Activated naive CD4-positive, alpha-beta T cell treated with anti-CD3 and anti-CD28 coated beads, Interleukin-2, amount 50 U/mL, for 16 hours (primary cell): ENCODE results near the gene PAX2.

ENCODE experiments used
- DNase-seq: peaks from one replicate; pipeline ENCODE4 v3.0.0-alpha.2; 2020

Gene PAX2

DNA sequence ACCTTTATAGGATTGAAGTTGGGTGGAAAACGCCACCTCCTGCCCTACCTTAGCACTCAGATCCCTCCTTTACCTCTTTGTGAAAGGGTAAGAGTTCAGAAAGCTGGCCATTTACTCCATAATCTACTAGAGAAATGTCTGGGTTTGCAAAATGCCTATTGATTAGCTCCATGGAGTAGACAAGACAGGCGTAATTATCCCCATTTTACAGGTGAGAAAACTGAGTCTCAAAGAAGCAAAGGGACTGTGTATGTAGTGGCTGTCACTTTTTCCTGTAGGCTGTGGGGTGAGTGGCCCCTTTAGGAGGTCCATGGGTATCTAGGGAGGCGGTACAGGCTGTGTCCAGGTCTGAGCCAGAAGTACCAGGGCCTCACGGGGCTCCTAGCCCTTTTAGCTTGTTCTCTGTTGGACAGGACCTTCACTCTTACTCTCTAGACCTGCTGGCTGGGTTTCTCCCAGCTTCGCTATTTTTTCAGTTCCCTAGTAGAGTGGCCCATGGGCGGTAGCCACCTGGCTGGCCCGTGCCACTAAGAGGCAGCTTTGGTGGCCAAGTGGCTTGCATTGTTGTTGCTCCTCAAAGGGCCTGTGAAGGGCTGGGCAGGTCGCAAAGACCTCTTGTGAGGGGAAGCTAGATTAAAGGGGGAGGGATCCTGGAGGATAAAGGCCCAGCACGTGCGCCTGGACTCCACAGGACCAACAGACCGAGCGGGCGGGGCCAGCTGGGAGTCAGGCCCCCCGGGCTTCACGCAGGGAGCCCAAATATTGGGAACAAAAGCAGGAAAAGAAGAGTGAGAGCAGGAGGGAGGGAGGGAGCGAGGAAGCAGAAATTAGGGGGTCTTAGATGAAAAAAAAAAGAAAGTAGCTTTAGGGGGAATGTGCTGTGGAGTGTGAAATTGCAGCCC, 4.7 kb upstream of the PAX2 start:
- no peak for DNase-seq

DNA sequence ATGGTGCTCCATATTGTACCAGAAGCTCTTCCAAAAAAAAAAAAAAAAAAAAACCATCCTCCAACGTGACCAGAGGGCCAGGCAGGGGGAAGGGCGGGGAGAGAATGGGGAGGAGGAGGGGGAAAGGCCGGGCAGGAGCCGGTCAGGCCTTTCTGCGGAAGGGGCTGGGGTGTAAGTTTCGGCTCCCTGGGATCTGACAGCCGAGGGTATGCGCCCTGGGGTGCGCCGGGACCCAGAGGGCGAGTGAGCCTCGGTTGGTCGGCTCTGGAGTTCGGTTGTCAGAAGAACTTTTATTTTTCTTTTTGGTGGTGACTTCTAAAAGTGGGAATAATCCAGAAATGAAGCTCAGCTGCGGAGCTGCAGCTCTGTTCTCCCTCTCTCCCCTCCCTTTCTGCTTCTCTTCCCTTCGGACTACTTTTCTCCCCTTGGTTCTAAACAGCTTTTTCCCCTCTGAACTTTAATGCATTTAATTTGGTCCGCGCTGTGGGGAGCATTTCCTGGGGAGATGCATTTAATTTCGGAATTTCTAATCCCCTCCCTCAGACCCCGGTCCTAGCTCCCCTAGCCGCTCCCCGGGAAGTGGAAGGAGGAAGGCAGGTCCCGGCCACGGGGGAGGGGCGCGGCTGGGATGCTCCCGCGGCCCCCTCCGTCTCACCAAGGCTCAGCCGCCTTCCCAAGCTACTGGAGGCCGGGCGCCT, 3.9 kb upstream of the PAX2 start:
- no peak for DNase-seq

DNA sequence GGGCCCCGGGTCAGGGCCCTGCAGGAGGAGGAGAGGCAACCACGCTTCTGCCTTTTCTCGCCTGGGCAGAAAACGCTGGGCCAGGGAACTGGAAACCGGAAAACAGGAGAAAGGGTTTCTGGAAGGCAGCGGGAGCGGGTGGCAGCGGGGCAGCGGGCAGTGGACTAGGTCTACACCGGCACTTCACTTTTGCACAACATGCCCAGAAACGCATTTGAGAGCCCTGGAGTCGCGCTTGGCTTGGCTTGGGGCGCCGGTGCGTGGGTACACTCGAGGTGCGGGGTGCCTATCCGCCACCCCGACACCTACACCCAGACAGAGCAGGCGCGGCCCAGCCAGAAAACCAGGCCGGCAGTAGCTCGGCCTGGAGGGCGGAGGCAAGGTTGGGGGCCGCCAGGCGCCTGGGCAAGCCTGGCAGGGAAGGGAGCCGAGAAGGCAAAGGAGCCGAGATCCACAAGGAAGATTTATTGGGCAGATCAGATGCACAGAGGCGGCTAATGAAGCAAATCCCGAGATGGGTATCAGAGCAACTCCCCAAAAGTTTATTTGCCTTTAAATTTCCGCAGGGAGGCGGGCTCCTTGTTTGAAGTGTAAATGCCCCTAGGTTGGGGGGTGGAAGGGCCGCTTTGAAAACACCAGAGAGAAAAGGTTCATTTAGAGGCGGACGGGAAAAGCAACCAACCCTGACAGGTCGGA, 3.2 kb upstream of the PAX2 start:
- no peak for DNase-seq

DNA sequence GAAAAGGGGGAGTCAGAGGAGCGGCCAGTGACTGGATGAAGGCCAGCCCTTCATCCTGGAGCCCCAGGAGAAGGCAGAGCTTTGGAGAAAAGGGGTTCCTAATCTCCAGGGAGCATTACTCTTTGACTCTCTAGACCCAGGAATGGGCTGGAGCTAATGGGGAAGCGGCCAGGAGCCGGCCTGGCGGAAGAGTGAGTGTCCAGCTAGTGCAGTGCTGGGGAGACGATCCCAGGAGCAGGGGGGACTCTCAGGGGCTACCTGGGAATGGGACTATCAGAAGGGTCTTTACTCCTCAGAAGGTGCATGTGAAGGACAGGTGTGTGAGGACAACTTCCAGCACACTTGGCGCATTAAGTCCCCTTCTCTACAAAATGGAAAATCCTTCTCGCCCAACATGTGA, 2.4 kb upstream of the PAX2 start:
- no peak for DNase-seq

DNA sequence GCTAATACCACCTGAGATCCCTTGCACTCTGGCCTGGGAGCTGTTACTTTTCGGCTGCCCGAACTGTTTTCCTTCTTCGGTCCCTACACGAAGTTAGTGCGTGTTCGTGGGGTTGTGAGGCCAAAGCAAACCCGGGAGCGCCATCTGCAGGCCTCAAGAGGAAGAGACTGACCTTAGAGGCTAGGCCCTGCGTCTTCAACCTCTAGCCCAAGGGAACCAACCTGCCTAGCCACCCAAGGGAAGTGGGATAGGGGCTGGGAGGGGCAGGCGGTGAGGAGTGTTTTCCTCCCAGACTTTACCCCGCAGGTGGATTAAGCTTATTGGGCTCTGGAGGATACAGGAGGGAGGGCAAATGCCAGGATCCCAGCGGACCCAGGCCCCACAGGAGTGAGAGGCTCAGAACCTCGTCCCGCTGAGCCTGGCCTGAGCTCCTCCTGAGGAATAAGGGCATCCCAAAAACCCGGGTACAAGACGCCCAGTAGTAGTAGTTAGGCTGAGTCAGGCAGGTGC, 1.7 kb upstream of the PAX2 start:
- peak; percentile 51 for DNase-seq

DNA sequence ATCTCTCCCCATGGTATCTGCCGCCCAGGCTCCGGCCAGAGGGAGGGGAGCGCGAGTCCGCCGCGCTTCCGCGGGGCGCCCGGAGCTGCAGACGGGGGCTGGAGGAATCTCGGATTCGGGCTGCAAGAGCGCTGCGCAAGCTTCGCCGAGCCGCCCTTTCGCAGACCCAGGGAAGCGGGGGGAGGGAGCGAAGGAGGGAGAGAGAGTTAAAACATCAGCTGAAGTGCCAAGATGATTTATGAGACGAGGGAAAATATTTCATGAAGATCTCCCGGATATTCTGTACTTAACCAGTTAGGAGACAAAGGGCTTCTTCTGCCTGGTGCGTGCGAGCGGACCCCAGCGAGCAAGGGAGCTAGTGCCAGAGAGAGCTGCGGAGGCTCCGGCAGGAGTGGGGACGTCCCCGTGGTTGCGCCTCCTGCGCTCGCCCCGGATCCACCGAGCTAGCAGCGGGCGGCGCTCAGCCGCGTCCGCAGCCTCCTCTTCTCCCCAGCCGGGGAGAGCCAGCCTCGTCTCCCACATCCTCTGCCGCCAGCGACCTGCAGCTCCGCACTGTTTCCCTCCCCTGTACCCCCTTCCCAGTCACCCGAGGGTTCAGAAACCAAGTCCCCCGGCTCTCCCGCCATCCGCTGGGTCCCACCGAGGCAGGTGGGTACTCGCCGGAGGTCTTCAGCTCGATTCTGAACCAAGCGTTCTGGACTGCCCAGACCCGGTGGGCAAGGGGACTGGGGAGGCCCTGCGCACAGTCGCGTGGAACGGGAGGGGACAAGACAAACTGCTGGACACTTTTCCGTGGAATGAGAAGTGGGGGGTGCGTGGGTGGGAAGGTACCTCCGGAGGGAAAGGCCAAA, 1.0 kb upstream of the PAX2 start:
- no peak for DNase-seq

DNA sequence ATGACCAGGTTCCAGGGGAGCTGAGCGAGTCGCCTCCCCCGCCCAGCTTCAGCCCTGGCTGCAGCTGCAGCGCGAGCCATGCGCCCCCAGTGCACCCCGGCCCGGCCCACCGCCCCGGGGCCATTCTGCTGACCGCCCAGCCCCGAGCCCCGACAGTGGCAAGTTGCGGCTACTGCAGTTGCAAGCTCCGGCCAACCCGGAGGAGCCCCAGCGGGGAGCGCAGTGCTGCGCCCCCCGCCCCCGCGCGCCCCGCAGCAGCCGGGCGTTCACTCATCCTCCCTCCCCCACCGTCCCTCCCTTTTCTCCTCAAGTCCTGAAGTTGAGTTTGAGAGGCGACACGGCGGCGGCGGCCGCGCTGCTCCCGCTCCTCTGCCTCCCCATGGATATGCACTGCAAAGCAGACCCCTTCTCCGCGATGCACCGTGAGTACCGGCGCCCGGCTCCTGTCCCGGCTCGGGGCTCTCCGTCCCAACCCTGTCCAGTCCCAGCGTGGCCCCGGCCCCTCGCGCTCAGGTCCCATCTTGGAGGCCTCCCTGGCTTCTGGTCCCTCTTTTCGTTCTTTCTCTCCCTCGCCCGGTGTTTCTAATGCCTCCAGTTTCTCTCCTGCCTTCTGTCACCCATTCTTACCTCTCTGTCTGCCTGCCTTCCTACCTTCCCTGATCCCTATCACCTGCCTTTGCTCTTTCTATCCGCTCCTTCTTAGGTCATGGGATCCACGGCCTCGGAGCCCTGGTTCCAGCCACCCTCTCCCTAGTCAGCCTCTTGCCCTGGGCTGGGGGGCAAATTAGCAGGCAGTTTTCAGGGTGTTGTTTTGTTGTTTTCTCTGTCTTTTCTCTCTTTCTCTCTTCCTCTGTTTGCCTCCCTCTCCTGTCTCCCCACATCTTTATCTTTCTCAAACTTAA, 751 bp downstream of the PAX2 start:
- DNase-seq = no peak

DNA sequence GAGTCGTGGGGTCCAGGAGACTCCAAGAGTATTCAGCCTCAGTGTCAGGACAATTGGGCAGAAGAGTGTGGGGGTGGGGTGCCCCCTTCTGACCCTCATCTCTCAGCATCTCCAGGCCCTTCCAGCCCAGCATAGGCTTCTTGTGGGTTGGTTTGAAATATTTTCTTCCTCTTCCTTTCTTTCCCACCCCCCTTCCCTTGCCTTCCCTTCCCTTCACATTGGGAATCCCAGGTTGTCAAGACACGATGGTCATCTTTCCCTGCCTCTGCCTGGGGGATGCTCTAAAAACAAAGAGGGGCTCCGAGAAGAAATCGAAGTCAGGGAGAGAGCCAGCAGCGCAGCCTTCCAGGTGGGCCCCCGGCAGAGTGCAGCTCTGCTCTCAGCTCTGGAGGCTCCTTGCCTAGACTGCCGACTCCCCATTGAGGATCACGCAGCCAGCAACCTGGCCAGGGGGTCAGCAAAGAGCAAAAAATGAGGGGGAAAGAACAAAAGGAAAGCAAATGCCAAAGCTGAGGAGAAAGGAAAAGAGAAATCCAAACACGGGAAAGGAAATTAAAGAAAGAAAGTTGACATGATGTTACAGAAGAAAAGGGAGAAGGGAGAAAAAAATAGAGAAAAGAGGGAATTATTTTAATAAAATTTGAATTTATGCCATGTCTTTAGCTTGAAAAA, 1.5 kb downstream of the PAX2 start:
- no peak for DNase-seq

DNA sequence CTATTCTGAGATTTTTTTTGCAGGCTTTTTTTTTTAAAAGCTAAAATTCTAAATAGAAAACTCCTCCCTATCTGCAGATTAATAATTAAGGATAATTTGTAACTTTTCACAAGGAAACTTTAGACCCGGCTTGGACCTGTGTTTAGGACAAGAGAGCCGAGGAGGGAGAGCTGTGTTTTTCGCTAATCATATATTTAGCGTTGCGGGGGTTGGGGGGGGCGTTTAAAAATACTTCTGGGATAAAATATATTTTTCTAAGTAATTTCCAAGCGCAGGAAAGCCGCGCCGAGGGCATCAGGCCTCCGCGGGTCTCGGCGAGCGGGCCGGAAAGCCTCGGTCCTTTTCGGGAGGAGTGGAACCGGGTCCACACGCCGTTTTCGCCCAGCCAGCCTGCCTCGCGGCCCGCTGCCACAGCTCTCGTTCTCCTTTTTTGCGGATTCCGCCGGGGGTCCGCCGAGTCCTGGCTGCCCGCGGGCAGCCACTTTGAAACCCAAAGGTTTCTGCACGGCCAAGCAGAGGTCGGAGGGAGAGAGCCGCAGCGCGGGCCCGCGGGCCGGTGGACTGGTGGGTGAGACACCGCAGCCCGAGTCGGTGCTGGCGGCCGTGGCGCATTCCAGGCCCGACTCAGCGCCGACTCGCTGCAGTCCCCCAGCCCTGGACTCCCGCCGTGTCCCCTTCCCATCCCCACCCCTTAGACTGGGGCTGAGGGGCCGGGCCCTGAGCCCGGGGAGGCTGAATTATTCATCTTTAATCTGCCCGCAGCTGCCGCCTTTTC, 2.3 kb downstream of the PAX2 start:
- no peak for DNase-seq

DNA sequence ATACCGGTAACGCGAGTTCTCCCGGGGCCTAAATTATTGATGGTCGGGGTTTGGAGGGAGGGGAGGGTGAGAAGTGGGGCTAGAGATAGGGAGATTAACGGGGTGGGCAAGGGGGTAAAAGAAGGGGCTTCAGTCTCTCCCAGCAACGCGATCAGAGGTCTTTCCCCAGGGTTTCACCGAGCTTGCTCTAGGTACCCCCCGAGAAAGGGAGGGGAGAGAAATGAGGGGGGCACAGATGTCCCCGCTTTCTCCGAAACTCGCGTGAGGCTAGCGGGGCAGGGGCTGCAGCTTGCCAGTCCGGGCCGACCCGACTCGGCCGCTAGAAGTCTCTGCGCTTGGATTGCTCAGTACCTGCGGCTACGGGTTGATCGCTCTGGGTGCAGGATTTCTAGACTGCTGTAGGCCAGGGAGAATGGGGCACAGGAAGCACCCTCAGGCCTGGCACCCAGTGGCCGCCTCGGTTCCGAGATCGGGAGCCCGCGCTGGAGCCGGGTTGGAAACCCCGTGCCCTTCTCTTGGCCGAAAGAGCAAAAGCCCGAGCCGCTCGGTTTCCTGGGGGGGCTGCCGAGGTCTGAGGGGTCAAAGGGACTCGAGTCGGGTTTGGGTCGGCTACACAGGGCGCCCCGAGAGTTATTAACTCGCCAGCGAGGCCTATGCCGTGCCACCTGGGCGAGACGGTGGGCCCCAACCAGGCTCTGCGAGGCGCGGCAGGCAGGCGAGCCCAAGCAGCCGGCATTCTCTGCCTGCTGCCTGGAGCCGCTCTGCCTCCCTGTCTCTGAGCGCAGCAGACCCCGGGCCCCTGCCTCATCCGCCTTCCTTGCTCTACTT, 3.1 kb downstream of the PAX2 start:
- no peak for DNase-seq

DNA sequence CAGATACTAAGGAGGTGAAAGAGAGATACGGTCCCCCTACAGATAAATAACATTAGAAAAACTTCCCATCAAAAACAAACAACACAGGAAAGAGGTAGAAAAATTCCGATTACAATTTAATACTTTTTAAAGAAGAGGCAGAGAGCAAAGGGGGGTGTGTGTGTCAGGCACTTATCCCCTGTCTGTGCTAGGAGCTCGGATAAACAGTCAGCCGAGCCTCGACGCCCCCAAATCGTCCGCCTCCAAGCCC, 3.6 kb downstream of the PAX2 start:
- no peak for DNase-seq

DNA sequence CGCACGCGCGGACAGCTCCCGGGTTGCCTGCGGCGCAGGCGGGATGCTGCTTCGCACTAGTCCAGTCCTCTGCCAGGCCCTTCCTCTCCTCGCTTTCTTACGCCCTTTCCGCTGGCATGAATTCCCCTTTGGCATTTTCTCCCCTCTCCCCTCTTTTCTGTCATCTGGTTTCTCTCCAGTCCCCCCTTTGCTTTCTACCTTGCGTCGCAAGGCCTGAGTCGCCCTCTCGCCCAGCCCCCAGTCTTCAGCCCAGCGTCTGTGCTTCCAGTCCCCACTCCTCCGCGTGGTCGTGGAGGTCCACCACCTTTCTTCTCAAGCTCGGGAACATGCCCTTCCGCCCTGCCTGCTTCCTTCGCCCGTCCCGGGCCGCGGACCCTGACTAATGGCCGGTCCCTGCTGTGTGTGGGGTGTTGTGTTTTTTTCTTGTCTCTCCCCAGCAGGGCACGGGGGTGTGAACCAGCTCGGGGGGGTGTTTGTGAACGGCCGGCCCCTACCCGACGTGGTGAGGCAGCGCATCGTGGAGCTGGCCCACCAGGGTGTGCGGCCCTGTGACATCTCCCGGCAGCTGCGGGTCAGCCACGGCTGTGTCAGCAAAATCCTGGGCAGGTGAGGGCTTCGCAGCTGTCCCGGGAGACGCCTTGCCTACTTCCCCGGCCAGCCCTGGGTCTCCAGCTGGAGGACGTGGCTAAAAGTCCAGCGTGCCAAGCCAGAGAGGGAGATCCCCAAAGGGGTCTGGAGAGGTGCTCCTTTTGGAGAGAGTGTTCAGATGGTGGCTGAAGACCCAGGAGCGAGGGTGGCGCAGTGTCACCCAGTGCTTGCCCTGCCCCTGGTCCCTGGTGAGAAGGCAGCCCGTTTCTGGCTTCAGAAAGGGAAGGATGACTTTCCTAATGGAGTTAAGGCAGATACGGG, 4.2 kb downstream of the PAX2 start:
- no peak for DNase-seq

DNA sequence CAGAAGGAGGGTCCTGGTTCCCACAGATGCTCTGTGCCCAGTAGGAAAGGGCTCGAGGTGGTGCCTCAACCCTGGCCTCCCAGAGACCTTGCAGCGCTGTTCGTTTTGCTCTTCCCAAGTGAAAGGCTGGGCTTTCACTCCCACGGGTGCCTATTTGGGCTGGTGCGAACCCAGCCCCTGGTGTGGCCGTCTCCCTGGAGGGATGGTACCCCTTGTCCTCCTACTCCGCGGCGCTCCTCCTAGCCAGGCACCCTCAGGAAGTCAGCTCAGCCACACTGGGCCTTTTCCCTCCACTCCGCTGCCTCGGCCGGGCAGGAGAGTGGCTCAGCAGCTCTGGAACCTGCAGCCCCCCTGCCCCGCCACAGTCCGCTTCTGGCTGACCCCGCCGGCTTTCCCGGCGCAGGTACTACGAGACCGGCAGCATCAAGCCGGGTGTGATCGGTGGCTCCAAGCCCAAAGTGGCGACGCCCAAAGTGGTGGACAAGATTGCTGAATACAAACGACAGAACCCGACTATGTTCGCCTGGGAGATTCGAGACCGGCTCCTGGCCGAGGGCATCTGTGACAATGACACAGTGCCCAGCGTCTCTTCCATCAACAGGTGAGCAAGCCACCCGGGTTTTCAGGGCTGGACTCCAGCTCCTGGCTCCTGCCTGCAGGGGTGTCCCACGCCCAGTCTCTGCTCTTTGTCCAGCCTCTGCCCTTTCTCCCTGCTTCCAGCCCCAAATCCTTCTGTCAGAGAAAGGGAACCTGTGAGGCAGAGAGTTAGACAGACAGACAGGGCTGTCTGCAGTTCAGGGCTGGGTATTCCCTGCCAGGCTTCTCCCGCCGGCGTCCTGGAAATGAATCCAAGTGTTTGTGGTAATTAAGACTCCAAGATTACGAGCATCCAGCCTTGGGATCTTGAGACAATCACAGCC, 5.2 kb downstream of the PAX2 start:
- no peak for DNase-seq

DNA sequence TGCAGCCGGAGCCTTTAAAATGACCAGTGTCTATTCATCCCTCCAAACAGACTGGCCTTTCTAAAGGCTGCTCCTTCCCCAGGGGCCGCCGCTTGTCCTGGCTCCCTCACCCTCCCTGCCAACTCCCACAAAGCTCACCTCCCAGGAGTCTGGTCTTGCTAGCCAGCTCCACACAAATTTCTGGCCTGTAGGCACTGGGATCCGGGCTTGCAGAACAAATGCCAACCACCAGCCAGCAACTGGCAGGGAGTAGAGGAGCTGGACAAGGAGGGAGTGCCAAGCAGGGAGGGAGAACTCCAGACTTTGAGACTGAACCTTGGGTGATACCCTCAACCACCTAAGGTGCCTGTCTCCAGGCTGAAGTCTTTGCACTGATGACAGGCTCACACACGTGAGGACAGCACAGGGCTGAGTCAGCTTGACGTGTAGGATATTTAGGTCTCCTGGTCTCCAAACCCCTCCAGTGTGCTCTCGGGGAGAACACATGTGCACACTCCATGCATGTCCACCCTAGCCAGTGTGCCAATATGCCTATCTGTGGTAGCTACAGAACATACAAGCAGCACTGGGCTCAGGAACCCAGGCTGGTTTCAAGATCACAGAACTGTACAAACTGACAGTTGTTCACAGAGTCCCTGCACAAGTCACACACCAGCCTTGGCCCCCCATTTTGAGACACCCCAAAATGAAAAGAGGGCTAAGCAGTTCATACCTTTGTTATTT, 6.0 kb downstream of the PAX2 start:
- no peak for DNase-seq

DNA sequence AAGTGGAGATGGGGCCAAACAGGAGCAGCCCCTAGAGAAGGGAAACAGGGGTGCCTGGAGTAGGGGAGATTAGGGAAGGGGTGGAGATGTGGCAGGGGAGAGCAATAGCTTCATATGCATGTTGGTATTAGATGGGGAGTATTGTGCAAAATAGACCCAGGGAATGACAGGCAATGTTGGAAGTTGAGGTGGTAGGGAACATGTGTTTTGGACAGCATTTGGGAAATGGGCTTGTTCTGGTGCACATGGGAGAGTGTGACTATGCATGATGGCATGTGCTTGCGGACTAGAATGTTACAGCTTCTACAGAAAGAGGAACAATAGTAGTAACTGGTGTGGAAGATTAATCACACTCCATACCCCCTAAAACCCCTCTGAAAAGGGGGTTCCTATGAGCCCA, 10.4 kb downstream of the PAX2 start:
- no peak for DNase-seq

DNA sequence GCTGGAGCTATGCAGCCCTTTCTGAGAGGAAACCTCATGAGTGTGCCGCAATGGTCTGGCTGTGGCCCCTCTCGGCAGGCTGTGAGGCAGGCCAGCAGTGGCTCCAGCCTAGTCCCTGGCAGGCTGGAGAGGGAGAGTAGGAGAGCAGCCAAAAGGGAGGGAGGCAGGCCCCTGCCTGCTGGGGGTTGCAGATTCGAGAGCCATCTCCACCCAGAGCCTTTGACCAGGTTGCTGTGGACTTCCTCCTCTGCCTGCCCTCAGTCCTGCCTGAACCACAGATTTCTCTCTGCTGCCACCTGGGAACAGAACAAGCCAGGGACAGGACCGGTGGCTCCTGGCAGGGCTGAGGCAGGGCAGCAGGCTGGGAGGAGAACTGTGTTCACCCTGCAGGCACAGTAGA, 13.9 kb downstream of the PAX2 start:
- DNase-seq = no peak

DNA sequence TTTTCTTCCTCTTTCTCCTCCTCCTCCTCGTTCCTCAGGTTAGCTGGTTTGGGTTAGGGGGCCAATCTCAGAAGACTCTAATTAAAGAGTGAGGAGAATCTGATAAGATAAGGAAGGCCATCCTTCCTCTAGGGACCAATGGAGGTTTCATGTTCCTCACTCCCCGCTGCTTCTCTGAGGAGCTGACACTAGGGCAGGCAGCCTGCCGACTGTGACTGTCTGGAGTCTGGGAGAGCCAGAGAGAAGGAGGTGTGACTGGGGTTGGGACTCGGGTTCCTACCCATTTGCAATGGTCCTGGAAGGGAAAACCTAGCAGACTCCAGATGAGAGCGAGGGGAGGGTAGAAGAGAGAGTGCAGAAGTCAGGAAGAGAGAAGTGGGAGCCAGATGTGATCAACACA, 15.3 kb downstream of the PAX2 start:
- DNase-seq = no peak
